ENCODE data around the gene ARSK.

ARSK gene

DNA sequence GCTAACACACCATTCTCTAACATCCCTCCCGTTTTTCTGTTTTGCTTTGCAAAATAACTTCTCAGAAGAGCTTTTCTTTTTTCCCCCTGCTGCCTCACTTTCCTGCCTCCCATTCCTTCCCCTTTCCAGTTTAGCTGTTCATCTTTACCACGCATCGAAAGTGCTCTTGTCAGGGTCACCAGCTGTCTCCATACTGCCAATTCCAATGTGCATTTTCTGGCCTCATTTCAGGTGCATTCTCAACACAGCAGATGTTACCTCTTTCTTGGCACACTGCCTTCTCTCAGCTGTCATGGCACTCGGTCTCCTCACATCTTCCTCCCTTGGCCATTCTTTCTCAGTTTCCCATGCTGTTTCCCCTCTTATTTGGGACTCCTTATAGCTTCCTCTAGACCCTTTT is 9.5 kb downstream of the ARSK start:
- DNase-seq: no peak

DNA sequence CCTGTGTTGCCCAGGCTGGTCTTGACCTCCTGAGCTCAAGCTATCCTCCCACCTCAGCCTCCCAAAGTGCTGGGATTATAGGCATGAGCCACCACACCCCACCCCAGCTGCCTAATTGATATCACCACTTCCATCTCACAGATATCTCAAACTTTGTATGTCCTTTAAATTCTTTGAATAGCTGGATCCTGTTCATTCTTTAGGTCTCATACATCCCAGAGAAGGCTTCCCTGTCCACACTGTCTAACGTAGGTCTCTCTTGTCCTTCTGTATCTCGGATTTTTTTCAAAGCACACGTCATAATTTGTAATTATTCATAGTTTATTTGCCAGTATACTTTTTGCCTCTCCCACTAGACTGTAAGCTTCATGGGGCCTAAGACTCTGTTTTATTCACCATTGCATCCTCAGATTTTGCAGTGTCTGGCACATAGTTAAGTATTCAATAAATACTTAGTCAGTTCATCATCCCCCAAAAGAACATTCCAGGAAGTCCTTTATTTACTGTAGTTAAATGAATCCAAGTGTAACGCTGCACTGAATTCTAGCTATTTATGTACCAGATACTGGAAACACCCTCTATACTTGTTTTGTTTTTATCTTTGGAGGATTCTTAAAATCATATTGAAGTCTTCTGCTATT is 10.5 kb downstream of the ARSK start:
- DNase-seq: no peak

GRCh38 chr5:95572016-95572415 is 17.1 kb downstream of the ARSK start:
- DNase-seq: no peak

GRCh38 chr5:95581576-95581975 is 26.7 kb downstream of the ARSK start:
- DNase-seq: no peak

DNA sequence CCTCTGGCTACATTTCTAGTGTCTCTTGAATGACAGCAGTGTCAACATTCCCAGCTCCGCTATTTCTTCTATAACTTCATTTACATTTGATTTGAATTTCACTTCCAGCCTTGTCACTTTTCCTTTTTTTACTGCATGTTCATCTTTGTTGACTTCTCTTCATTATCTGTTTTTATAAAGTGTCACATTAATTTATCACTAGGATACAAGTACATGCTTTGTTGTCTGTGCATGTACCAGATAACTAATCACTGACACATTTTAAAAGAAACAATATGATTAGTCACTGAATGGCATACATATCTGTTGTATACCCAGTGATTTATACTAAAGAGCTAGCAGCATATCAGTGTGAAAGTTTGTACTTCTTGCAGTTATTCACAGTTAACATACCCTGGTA is 29.1 kb downstream of the ARSK start:
- DNase-seq: no peak

GRCh38 chr5:95590880-95591279 is 36.0 kb downstream of the ARSK start:
- no peak for DNase-seq

DNA sequence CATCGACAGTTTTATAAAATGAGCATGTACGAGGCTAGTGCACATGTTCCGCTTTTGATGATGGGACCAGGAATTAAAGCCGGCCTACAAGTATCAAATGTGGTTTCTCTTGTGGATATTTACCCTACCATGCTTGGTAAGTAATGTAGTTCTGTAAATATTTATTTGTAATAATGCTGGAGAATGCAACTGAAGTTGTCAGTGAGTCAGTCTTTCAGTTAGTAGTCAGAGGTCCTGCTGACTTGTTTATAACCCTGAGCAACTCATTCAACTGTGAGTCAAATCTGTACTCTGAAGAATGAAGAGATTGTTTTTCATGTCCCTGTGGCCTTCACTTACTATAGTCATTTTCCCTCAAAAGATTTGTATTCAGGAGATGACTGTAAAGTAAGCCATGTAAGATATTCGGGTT is 36.6 kb downstream of the ARSK start:
- DNase-seq: no peak

DNA sequence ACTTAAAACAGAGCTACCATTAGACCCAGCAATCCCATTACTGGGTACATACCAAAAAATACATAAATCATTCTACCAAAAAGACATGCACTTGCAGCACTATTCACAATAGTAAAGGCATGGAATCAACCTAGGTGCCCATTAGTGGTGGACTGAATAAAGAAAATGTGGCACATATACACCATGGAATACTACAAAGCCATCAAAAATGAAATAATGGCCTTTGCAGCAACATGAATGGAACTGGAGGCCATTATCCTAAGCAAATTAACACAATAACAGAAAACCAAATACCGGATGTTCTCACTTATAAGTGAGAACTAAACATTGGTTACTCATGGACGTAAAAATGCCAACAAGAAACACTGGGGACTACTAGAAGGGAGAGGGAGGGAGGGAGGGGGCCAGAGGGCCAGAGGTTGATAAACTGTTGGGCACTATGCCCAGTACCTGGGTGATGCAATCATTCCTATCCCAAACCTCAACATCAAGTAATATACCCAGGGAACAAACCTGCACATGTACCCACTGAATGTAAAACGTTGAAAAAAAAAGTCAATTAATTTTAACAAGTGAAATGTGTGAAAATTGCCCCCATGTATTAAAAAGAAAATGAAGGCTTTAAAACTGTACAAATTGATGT is 40.5 kb downstream of the ARSK start:
- DNase-seq: no peak

GRCh38 chr5:95599252-95599651 is 44.4 kb downstream of the ARSK start:
- no peak for DNase-seq

GRCh38 chr5:95600557-95600956 is 45.7 kb downstream of the ARSK start:
- no peak for DNase-seq

- DNase-seq: no peak
Observed at GRCh38 chr5:95605786-95606185, 50.9 kb downstream of the ARSK start.

- no peak for DNase-seq
Observed at GRCh38 chr5:95606419-95606818, 51.5 kb downstream of the ARSK start.

DNA sequence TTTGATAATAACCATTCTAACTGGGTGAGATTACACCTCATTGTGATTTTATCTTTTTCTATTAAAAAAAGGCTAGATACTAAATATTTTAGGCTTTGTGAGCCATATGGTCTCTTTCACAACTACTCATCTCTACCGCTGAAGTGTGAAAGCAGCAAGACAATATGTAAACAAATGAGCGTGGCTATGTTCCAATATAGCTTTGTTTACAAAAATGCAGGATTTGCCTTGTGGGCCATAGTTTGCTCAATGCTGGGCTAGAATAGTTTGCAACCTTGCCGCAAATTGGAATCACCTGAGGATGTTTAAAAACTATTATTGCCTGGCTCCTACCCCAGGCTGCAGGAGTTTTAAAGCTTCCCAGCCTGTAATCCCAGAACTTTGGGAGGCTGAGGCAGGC is 54.8 kb downstream of the ARSK start:
- DNase-seq: no peak

DNA sequence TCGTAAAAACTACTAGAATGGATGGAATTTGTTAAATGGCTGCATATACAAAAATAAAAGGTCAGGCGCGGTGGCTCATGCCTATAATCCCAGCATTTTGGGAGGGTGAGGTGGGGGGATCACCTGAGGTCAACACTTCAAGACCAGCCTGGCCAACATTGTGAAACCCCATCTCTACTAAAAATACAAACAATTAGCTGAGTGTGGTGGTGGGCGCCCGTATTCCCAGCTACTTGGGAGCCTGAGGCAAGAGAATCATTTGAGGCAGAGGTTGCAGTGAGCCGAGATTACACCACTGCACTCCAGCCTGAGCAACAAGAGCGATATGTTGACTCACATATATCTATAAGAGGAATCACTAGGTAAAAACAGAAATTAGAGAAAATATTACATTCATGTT is 55.6 kb downstream of the ARSK start:
- no peak for DNase-seq

GRCh38 chr5:95611396-95611795 is 56.5 kb downstream of the ARSK start:
- no peak for DNase-seq

DNA sequence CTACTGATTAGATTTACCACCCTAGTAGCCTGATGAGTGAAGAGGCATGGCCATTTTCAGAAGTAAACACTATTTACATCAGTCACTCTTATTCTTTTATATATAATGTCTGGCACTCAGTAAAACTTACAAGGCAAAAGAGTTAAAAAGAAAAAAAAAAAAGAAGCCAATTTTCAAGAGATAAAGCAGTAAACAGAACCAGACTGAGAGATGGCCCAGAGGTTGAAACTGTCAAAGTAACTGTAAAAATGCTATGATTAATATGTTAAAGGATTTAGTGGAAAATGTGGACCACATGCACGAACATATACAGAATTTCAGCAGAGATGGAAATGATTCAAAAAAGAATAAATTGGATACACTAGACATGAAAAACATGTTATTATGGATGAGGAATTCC is 58.6 kb downstream of the ARSK start:
- no peak for DNase-seq

- no peak for DNase-seq
Observed at GRCh38 chr5:95615164-95615467, 60.2 kb downstream of the ARSK start.

- no peak for DNase-seq
Observed at GRCh38 chr5:95617057-95617456, 62.2 kb downstream of the ARSK start.

DNA sequence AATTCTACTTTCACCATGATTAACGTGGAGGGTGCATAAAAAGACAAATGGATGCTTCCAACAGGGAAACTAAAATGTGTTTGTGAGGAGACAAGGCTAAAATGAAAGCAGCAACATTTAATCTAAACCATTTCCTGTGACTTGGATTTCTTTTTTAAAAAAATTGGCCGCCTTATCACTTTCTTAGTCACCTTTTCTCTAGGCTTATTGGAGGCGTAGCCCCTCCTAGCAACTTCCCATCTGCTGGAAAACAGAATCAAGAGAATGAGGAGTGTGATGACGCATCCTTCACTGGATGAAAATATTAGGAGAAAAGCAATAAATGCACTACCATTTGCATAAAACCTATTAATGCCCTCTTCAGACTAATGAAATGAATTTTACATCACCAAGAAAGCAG is 64.2 kb downstream of the ARSK start:
- no peak for DNase-seq

GRCh38 chr5:95619514-95620029 is 64.7 kb downstream of the ARSK start:
- DNase-seq: no peak

DNA sequence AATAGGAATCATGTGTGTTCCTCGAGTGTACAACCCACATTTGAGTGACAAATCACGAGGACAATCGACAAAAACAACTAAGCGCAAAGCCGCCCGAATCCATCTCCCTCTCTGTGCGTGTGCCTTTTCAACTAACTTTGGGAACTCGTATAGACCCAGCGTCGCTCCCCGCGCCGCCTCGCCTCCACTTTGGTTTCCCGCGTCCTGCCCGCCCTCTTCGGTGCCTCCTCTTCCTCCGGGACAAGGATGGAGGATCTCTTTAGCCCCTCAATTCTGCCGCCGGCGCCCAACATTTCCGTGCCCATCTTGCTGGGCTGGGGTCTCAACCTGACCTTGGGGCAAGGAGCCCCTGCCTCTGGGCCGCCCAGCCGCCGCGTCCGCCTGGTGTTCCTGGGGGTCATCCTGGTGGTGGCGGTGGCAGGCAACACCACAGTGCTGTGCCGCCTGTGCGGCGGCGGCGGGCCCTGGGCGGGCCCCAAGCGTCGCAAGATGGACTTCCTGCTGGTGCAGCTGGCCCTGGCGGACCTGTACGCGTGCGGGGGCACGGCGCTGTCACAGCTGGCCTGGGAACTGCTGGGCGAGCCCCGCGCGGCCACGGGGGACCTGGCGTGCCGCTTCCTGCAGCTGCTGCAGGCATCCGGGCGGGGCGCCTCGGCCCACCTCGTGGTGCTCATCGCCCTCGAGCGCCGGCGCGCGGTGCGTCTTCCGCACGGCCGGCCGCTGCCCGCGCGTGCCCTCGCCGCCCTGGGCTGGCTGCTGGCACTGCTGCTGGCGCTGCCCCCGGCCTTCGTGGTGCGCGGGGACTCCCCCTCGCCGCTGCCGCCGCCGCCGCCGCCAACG is 65.3 kb downstream of the ARSK start, which contains the start of gene GPR150:
GPR150 (plus strand) TSS at position 58 of the 840 bp plus-strand sequence; CDS start at position 247, 189 bp downstream.
- DNase-seq: peak; percentile 70

DNA sequence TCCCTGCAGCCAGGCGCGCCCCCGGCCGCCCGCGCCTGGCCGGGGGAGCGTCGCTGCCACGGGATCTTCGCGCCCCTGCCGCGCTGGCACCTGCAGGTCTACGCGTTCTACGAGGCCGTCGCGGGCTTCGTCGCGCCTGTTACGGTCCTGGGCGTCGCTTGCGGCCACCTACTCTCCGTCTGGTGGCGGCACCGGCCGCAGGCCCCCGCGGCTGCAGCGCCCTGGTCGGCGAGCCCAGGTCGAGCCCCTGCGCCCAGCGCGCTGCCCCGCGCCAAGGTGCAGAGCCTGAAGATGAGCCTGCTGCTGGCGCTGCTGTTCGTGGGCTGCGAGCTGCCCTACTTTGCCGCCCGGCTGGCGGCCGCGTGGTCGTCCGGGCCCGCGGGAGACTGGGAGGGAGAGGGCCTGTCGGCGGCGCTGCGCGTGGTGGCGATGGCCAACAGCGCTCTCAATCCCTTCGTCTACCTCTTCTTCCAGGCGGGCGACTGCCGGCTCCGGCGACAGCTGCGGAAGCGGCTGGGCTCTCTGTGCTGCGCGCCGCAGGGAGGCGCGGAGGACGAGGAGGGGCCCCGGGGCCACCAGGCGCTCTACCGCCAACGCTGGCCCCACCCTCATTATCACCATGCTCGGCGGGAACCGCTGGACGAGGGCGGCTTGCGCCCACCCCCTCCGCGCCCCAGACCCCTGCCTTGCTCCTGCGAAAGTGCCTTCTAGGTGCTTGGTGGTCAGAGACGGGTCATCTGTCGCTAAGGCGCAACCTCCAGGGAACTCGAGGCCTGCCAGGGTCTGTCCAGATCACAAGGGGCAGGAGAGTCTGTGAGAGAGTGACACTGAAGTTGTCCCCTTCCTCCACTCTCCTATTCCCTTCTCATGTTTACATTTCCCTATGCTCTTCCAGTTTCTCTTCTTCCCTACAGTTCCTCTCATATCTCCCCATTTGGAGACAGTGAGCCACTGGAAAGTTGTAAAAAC is 66.3 kb downstream of the ARSK start:
- peak; percentile 51 for DNase-seq

Measured in stimulated activated CD4-positive, alpha-beta T cell treated with anti-CD3 and anti-CD28 coated beads, Interleukin-4, amount 100 ng/mL, for 1 hour (primary cell).